Measurements from ENCODE around the gene CELF4.

CELF4 gene

DNA sequence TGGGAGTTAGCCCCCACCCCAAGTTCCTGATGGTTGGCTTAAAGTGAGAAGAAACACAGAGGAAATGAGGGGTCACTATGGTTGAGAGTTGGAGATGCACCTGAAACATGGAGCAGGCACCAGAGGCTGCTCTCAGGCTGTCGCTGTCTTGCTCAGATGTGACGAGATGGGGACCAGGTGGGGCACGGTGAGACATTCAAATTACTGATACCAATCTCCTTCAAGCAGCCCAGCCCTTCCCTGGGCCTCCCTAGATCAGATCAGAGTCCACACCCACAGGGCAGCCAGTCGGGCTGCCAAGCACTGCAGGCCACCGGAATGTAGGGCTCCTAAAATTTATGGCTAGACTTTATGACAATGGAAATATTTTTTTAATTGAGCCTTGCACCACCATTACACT is 176.6 kb downstream of the CELF4 start:
- Mint-ChIP-seq H3K36me3 (ENCODE audit: low read depth) (no peaks in the 10 kb centered on the region), H3K27ac (no peak overlapping the region), H3K4me1 (ENCODE audit: low read depth) (peaks cover 12% of the 10 kb centered on the region), H3K4me3 (no peak overlapping the region), H3K9me3 (no peaks in the 10 kb centered on the region), H3K27me3 (peaks cover 39% of the 10 kb centered on the region)
- DNase-seq, result no peak

DNA sequence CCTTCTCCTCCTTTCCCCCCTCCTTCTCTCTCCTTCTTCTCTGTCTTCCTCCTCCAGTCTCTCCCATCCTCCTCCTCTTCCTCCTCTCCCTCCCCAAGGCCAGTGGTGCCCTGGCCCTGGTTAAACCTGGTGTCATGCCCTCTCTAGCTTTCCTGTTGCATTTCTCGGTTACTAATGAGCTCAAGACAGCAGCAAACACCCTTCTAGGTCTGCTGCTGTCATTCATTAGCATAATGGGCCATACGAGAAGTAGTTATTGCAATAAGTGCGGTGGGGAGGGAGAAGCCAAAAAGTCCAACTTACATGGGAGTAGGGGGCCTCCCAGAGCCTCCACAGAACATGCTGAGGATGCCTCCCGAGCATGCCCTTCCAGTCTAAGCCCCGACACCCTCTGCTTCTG is 177.2 kb downstream of the CELF4 start:
- Mint-ChIP-seq H3K9me3 (no peaks in the 10 kb centered on the region), H3K27me3 (peaks cover 37% of the 10 kb centered on the region), H3K4me1 (ENCODE audit: low read depth) (peaks cover 8% of the 10 kb centered on the region), H3K4me3 (no peak overlapping the region), H3K36me3 (ENCODE audit: low read depth) (no peaks in the 10 kb centered on the region), H3K27ac (no peak overlapping the region)
- no peak for DNase-seq

DNA sequence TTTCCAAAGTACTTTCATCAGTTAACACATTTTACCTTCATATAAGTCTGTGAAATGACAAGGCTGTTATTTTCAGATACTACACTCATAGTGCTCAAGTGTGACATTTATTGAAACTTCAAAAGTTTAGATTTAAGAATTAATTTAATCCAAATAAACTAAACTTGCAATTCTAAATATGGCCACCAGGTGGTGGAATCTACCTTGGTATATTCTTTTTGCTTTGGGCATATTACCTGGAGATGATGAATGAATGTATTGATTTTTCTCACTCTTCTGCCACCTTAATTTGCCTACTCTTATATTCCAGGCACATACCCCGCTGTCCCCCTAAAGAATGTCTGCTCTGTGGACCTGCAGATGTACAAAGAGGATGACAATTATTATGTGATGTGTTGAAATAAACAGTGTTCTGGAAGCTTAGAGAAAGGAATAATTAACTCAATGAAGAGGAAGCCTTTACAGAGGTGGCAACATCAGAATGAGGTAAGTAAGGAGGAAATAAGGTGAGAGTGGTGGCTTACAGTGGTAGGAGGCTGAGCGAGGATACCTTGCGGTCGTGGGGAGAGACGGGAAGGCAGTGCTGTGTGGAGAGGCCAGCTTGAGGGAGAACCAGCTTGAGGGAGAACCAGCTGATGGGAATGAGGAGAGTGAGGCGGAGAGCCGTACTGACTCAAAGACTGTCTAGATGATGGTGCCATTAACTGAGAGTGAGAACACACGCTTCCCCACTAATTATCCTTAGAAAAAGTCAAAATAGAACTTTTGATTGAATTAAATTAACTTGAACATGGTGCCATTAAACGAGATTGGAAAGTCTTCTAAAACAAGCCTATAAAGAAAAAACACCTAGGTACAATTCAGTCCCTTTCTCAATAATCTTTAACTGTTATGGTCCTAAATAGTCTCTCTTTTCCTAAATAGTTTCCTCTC is 179.5 kb downstream of the CELF4 start:
- H3K27ac Mint-ChIP-seq, result no peak overlapping the region

DNA sequence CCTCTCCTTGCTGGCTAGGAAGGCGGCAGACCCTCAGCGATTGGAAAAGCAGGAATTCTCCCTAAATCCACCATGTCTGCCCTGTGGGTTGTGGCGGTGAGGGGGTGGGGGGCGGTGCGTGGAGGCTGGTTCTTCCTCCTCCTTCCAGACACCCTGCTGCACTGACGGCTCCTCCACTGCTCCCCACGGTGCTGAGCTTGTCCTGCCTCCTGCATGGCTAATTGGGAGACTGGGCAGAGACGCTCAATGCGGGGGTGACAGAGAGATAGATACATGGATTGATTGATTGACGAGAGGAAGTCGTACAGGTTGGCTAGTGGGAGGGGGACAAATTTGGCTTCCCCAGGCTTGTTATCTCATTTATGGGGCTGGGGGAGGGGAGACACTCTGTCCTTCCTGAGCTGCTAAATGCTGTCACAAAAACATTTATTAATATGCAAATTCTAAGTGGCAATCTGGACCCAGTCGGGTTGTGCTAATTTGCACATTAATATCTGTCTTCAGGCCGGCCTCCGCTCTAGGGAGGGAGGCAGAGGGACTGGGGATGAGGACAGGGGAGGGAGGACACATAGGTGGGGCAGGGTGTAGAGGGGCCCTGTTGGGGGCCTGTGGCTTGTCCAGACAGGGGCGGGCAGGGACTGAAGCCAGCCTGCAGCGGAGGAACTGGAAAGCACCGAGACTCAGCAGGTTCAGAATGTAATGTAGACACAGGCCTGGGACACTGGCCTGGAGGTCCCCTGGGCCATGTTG is 181.6 kb downstream of the CELF4 start:
- Mint-ChIP-seq H3K9me3 (no peaks in the 10 kb centered on the region), H3K4me1 (ENCODE audit: low read depth) (peaks cover 4% of the 10 kb centered on the region), H3K36me3 (ENCODE audit: low read depth) (no peaks in the 10 kb centered on the region), H3K4me3 (no peak overlapping the region), H3K27me3 (peaks cover 11% of the 10 kb centered on the region), H3K27ac (no peak overlapping the region)
- DNase-seq, result no peak

More for the DNA sequence above, 179.5 kb downstream of the CELF4 start:
- Mint-ChIP-seq H3K9me3 (no peaks in the 10 kb centered on the region), H3K4me3 (no peak overlapping the region), H3K27me3 (peaks cover 16% of the 10 kb centered on the region), H3K36me3 (ENCODE audit: low read depth) (no peaks in the 10 kb centered on the region), H3K4me1 (ENCODE audit: low read depth) (peaks cover 4% of the 10 kb centered on the region)
- no peak for DNase-seq

DNA sequence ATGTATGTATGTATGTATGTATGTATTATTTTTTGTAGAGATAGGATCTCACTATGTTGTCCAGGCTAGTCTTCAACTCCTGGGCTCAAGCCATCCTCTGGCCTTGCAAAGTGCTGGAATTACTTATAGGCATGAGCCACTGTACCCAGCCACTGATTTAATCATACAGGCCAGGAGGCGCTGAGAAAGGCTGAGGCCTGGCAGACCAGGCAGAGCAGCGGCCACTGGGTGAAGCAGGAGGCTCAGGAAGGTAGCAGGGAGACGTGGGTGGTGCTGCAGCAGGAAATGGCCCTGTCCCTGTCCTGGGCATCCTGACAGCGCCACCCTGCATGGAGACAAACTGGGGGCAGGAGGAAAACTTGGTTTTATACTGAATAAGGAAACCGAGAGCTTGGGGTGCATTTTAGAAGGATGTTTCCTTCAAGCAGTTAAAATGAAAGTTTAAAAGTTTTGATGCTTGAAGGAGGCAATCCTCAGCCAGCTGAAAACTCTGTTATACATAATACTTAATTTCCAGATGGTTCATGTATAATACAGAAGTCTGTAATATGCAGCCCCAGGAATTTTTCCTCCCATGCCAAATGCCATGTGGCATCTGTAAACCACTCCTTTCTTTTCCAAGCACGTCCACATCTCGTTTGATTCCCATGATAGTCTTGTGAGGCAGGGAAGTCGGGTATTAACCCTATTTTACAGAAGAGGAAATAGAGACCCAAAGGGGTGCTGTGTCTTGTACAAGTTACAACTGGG is 182.4 kb downstream of the CELF4 start:
- Mint-ChIP-seq H3K27me3 (peaks cover 11% of the 10 kb centered on the region), H3K4me1 (ENCODE audit: low read depth) (peaks cover 4% of the 10 kb centered on the region), H3K4me3 (no peak overlapping the region)

DNA sequence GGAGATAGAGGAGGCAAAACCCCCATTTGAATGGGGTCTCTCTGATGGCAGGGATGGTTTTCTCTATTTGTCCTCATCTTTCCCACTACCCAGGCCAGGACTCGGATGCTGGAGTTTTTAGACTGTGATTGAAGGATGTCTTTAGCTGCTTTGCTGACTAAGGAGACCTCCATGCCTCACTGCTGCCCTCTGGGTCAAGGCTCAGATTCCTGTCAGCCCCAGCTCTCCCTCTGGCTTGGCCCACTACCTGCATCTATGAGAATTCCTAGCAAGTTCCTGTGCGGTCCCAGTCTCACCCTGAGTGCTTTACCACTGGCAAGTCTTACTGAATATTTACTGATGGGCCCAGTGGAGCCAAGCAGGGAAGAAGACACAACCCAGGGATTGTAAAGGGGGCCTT is 184.0 kb downstream of the CELF4 start:
- H3K36me3 Mint-ChIP-seq (ENCODE audit: low read depth), result no peaks in the 10 kb centered on the region
- H3K9me3 Mint-ChIP-seq, result no peaks in the 10 kb centered on the region
- peaks cover 15% of the 10 kb centered on the region for H3K27me3 Mint-ChIP-seq
- no peak for DNase-seq
- H3K4me1 Mint-ChIP-seq (ENCODE audit: low read depth), result peaks cover 4% of the 10 kb centered on the region
- H3K4me3 Mint-ChIP-seq, result no peak overlapping the region
- no peak overlapping the region for H3K27ac Mint-ChIP-seq

More for the DNA sequence above, 182.4 kb downstream of the CELF4 start:
- DNase-seq, result no peak
- no peaks in the 10 kb centered on the region for H3K9me3 Mint-ChIP-seq
- H3K27ac Mint-ChIP-seq, result no peak overlapping the region
- no peaks in the 10 kb centered on the region for H3K36me3 Mint-ChIP-seq (ENCODE audit: low read depth)

DNA sequence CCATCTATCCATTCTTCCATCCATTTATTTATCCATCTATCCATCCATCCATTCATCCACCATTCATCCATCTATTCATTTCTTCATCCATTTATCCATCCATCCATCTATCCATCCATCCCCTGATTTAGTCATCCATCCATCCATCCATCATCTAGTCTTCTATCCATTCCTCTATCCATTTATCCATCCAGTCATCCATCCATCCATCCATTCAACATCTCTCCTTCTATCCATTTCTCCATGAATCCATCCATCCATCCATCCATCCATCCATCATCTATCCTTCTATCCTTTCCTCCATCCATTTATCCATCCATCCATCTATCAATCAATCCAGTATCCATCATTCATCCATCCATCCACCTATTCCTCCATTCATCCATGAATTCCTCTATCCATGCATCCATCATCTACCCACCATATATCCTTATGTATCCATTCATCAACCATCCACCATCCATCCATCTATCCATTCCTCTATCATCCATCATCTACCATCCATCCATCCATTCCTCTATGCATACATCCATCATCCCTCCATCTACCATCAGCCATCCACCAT is 185.0 kb downstream of the CELF4 start:
- Mint-ChIP-seq H3K9me3 (no peaks in the 10 kb centered on the region), H3K4me3 (no peak overlapping the region), H3K27ac (no peak overlapping the region), H3K27me3 (peaks cover 14% of the 10 kb centered on the region), H3K36me3 (ENCODE audit: low read depth) (no peaks in the 10 kb centered on the region), H3K4me1 (ENCODE audit: low read depth) (no peaks in the 10 kb centered on the region)
- DNase-seq, result no peak

DNA sequence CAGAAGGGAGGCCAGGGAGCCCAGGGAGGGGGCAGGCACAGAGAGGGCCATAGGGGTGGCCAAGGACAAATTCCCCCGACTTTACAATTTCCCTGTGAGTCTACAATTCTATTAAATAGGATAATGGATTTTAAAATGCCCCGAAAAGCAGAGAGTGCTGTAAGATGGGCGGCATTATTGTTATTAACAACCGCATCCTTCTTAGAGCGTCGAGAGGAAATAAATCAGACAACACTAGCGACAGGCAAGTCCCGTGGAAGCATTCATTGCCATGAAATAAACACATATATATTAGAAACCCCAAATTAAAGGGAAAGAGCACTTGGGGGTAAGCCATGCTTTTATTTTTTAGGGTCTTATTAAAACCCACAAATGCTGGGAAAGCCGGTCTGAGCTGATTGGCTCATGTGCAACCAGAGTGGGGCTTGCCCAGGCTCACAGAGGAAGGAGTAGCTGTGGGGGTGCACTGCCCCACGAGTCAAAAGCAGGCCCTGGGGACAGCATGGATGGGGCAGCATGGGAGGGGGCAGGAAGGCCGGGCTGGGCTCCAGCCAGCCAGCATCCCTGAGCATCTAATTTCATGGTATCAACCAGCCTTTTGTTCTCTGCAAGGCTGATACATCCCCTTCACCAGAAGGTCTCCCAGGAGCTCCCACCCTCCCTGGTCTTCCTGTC is 187.1 kb downstream of the CELF4 start:
- Mint-ChIP-seq H3K9me3 (no peaks in the 10 kb centered on the region), H3K4me1 (ENCODE audit: low read depth) (no peaks in the 10 kb centered on the region), H3K27ac (no peak overlapping the region), H3K27me3 (peaks cover 7% of the 10 kb centered on the region), H3K36me3 (ENCODE audit: low read depth) (no peaks in the 10 kb centered on the region), H3K4me3 (no peak overlapping the region)
- DNase-seq, result no peak

DNA sequence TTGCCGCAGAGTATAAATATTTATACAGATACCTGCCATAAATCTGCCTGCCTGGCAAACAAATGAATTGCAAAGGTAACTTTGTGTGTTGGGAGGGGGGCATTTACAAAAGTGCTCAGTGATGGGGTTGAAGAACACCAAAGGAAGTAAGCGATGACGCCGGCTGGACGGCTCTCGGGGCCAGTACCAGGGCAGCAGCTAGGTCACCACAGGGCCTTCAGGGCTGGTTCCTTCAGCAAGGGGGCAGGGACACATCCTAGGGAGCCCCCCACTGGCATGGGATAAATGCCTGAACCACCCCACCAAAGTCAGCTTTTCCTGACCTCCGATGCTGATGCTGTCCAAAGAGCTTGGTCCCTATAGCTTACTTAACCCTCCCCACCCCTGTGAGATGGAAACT is 190.4 kb downstream of the CELF4 start:
- Mint-ChIP-seq H3K9me3 (no peaks in the 10 kb centered on the region), H3K4me1 (ENCODE audit: low read depth) (no peaks in the 10 kb centered on the region), H3K4me3 (no peak overlapping the region), H3K27ac (no peak overlapping the region), H3K36me3 (ENCODE audit: low read depth) (no peaks in the 10 kb centered on the region), H3K27me3 (peaks cover 4% of the 10 kb centered on the region)
- DNase-seq, result no peak

DNA sequence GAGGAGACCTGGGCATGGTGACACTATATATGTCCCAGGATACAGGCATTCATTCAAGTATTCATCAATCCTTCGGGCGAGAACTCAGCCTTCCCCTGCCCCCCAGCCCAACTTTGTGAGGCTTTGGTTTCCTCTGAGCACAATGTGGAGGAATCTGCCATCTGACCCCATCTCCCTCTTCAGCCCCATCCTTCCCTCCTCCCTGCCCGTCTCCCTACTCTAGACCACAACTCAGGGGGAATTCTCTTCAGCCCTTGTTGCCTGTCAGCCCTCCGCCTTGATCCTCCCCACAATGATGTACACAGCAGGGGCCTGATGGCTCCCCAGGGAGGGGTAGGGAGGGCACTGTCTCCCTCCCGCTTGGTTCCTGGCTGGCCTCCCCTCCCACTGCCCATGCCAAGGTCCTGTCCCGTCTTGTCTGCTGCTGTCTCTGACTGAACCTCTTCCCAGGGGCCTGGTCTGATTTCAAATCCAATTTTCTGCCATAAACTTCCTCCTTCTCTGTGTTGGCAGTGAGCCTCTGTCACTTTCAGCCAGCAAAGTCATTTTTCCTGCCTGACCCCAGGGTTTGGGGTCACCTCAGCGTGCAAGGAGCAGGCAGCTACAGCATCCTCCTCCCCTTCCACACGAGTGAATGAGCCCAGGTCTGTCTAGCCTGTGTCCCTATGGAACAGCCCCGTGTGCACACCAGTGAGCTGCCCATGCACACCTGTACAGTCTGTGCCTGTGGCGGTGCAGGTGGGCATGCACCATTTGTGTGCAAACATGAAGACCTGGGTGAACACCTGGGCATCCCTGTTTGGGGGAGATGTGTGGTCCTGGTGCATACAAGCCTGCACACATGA is 197.3 kb downstream of the CELF4 start:
- no peaks in the 10 kb centered on the region for H3K9me3 Mint-ChIP-seq
- no peak overlapping the region for H3K4me3 Mint-ChIP-seq
- H3K27me3 Mint-ChIP-seq, result peaks cover 18% of the 10 kb centered on the region
- H3K27ac Mint-ChIP-seq, result no peak overlapping the region
- H3K36me3 Mint-ChIP-seq (ENCODE audit: low read depth), result no peaks in the 10 kb centered on the region
- no peaks in the 10 kb centered on the region for H3K4me1 Mint-ChIP-seq (ENCODE audit: low read depth)
- no peak for DNase-seq

DNA sequence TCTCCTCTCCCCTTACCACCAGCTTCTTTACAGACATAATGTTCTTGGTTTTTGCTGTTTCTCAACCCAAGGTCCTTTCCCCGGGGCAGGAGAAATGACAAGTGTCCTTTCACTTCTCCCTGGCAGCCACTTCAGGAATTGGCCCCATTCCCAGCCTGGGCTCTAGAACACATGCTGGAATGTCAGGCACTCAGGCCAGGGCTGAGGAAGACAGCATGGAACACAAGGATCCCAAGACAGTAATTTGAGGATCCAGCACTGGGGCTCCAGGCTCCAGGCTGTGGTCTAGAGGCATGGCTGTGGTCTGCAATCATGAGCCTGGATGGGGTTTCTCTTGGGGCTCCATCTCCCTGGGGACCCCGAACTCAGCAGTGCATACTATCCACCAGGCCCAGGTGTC is 201.4 kb downstream of the CELF4 start:
- Mint-ChIP-seq H3K4me1 (ENCODE audit: low read depth) (no peaks in the 10 kb centered on the region), H3K9me3 (no peaks in the 10 kb centered on the region), H3K36me3 (ENCODE audit: low read depth) (no peaks in the 10 kb centered on the region), H3K27ac (no peak overlapping the region), H3K4me3 (no peak overlapping the region), H3K27me3 (peaks cover 40% of the 10 kb centered on the region)
- no peak for DNase-seq

DNA sequence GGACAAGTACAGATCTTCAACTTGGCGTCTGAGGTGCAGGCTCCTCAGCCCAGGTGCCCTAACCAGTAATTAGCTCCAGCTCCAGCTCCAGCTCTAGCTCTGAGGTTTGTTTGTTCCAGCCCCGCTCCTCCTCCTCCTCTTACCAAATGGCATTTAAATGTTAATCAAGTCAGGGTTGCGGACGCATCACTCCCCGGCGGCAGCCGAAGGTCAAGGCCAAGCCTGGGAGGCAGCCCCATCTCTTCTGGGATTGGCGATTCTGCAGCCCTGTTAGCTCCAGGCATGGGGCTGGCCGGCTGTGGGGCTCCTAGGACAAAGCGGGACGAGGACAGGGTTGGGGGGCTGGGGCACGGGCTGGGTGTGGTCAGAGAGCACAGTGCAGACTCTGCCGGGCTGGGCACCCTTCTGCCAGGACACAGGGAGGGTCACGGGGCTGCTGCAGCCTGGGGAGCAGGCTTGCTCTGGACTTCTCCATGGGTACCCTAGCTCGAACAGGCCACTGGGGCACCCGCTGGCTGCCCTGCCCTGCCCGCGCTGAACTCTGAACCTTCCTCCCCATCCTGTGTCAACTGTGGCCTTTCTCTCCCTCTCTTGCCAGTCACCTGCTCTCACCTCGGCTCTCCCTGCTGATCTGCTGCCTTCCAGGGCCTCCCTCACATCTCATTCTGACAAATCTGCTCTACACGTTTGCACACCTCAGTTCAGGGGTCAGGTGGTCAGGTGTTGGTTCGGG is 203.3 kb downstream of the CELF4 start:
- peaks cover 32% of the 10 kb centered on the region for H3K27me3 Mint-ChIP-seq
- H3K27ac Mint-ChIP-seq, result no peak overlapping the region

More for the DNA sequence above, 203.3 kb downstream of the CELF4 start:
- no peak for DNase-seq
- no peaks in the 10 kb centered on the region for H3K9me3 Mint-ChIP-seq
- H3K4me1 Mint-ChIP-seq (ENCODE audit: low read depth), result no peaks in the 10 kb centered on the region
- H3K36me3 Mint-ChIP-seq (ENCODE audit: low read depth), result no peaks in the 10 kb centered on the region
- no peak overlapping the region for H3K4me3 Mint-ChIP-seq

Measured in activated T-cell treated with anti-CD3 and anti-CD28 coated beads, Interleukin-2, amount 50 U/mL, for 24 hours (primary cell).